Cardiac muscle cell (in vitro differentiated cells and primary cell): Measurements from ENCODE around the gene GOLIM4. TPM values are rescaled to one million over a fixed set of nuclear protein-coding genes. Genes with fewer than 3 reads are reported as not detected.

Source experiments
- DNase-seq, 2 donors: peaks; one replicate each; pipeline versions ENCODE4 v3.0.0 to v3.0.0-alpha.2; 2010 to 2017; ENCODE audit warnings: low read depth in 1 of 2, low spot score in 1 of 2
- H3K27ac ChIP-seq: fragments of 200-600 bp; sonication (generic); 2 replicates; pipeline ENCODE4 v1.5.1; 2016
- H3K27me3 ChIP-seq: fragments of 200-600 bp; sonication (generic); 2 replicates; pipeline ENCODE4 v1.6.0; 2016; ENCODE audit warnings: control low read depth
- H3K36me3 ChIP-seq: fragments of 200-600 bp; sonication (generic); 2 replicates; pipeline ENCODE4 v1.5.1; 2016; ENCODE audit warnings: control low read depth
- H3K4me1 ChIP-seq: fragments of 200-600 bp; sonication (generic); 2 replicates; pipeline ENCODE4 v1.8.1; 2017; ENCODE audit warnings: low read depth, mild to moderate bottlenecking, mixed run types
- H3K4me3 ChIP-seq: fragments of 200-600 bp; sonication (generic); 2 replicates; pipeline ENCODE4 v1.5.1; 2016; ENCODE audit warnings: mild to moderate bottlenecking
- H3K9me3 ChIP-seq: fragments of 200-600 bp; sonication (generic); 2 replicates; pipeline ENCODE4 v1.5.1; 2017; ENCODE audit warnings: low read depth, mild to moderate bottlenecking, control low read depth
- polyA plus RNA-seq: library from polyadenylated mRNA; unstranded; fragments of >200 nt; fragmentation: Nextera tagmentation; extraction: Ambion mirVana; gene quantifications from 2 replicates; pipeline ENCODE4 v1.2.1, GENCODE V29; 2016
- total RNA-seq: library from RNA; depleted of rRNA; stranded (reverse); fragments of >200 nt; gene quantifications from 2 replicates; pipeline ENCODE4 v1.2.3, GENCODE V29; 2016
- TF ChIP-seq, protein P1 (sequence below): IDR thresholded peaks from 2 replicates; pipeline ENCODE4 v1.5.1; 2012; ENCODE audit warnings: low read depth, mild to moderate bottlenecking, low read length

GOLIM4 gene
- total and polyA plus RNA-seq, 2 experiments from 2014 or later: 61.9 to 210 TPM

DNA sequence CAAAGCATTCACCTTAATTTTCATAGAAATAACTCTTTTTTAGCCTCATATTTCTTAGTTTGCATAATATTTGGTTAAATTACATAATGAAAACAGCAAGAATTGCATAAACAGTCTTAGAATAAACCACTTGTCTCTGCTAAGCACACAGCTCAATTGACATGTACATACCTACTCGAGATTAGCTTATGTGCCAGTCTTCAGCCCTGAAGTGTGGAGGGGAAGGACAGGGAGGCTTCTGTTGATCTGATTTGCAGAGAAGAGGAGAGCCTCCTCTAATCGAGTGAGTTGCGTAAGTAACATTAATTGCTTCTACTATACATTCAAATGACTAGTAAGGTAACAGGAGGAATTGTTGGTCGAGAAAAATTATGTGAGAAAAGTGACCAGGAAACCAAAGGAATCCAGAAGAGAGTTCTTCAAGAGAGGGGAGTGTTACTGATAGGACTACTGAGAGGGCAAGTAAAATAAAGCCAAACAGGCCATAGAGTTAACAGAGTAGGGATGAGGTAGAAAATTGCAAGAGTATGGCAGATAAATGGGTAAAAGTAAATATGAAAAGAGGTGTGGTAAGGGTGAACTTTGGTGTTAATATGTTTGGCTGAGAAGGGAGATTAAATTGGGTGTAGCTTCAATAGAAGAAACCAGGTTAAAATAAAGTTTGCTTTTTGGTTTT lies 7.1 kb upstream of the GOLIM4 start:
- no peaks in the 10 kb centered on the region for H3K27me3 ChIP-seq
- no peak for DNase-seq
- no peak overlapping the region for H3K4me3 ChIP-seq
- no peaks in the 10 kb centered on the region for H3K36me3 ChIP-seq
- TF ChIP-seq, protein P1, sequence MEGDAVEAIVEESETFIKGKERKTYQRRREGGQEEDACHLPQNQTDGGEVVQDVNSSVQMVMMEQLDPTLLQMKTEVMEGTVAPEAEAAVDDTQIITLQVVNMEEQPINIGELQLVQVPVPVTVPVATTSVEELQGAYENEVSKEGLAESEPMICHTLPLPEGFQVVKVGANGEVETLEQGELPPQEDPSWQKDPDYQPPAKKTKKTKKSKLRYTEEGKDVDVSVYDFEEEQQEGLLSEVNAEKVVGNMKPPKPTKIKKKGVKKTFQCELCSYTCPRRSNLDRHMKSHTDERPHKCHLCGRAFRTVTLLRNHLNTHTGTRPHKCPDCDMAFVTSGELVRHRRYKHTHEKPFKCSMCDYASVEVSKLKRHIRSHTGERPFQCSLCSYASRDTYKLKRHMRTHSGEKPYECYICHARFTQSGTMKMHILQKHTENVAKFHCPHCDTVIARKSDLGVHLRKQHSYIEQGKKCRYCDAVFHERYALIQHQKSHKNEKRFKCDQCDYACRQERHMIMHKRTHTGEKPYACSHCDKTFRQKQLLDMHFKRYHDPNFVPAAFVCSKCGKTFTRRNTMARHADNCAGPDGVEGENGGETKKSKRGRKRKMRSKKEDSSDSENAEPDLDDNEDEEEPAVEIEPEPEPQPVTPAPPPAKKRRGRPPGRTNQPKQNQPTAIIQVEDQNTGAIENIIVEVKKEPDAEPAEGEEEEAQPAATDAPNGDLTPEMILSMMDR: no peak
- H3K9me3 ChIP-seq: no peaks in the 10 kb centered on the region
- H3K27ac ChIP-seq: peak overlapping the region; percentile 1
- peaks cover 6% of the 10 kb centered on the region for H3K4me1 ChIP-seq

DNA sequence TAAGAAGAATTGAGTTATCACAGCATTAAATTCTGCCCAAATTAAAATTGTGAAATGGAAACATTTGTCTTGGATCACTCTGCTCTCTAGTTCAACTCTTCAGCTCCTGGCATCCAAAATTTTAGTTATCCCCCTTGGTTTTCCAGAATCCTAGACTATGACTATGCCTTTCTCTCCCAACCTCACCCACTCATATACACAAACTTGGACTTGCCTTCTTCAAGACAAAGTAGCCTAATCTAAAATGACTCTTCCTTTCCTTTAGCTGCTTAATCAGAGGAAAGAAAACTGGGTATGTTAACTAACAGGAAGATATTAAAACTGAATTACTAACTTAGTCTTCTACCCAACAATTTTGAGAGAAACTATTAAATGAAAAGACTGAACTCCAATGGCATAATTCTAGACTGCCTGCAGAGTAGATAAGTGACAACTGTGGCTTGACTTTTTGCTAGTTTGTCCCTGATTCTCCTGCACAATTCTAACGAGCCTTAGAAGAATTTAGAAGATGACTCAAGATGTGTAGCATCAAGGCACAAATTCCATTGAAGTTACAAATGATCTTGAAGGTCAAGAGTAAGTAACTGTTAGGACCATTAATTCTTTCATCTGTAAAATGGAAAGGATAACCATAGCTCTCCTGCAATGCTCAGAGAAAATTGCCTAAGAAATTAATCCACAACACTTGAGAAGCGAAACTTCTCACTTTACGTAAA lies 5.2 kb upstream of the GOLIM4 start:
- no peak overlapping the region for H3K27ac ChIP-seq
- no peaks in the 10 kb centered on the region for H3K9me3 ChIP-seq
- no peaks in the 10 kb centered on the region for H3K36me3 ChIP-seq
- TF ChIP-seq, protein P1: no peak
- H3K4me3 ChIP-seq: no peak overlapping the region
- no peaks in the 10 kb centered on the region for H3K27me3 ChIP-seq
- H3K4me1 ChIP-seq: peaks cover 6% of the 10 kb centered on the region
- DNase-seq: no peak

DNA sequence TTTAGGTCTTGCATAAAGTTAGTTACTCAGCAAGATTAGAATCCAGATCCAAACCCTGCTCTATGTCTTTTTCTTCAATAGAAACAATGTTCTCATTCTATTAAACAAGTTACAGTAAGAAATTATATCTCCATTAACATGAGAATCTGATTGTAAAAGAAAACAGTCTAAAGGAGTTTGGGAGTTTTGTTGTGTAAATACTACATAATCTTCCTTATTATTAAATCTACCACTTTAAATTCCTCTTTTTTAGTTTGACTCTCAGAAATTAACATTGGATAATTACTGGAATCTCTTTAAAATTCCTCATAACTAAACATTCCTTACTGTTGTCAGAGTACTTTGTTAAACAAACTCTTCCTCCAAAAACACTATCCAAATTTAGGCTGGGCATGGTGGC lies 1.7 kb upstream of the GOLIM4 start:
- Histone ChIP-seq H3K27ac (no peak overlapping the region), H3K9me3 (no peaks in the 10 kb centered on the region), H3K4me3 (no peak overlapping the region), H3K4me1 (peaks cover 1% of the 10 kb centered on the region), H3K36me3 (no peaks in the 10 kb centered on the region), H3K27me3 (no peaks in the 10 kb centered on the region)
- DNase-seq: no peak
- TF ChIP-seq, protein P1: no peak

DNA sequence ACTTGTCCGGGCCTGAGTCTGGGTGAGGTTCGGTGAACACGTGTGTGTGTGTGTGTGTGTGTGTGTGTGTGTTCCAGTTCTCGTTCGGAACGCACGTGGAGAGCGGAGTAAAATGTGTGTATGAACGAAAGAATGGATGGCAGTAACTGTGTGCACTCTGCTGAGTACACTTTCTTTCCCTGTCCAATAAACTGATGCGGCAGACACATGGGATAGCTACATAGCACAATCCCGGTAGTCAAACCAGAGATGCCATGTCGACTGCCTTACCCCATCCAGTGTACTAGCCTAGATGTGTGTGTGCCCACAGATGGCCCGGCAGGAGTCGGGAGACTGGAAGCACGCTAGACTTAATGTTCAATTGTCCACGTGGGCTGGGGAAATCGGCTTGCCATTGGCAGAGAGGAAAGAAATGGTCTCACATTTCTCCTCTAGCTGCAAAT lies 507 bp upstream of the GOLIM4 start:
- H3K4me1 ChIP-seq: peaks cover 13% of the 10 kb centered on the region
- DNase-seq: peak; percentile 86 to 90
- TF ChIP-seq, protein P1: no peak
- no peaks in the 10 kb centered on the region for H3K27me3 ChIP-seq
- H3K36me3 ChIP-seq: no peaks in the 10 kb centered on the region
- H3K9me3 ChIP-seq: no peaks in the 10 kb centered on the region
- H3K27ac ChIP-seq: peak overlapping the region; percentile 72
- H3K4me3 ChIP-seq: peak overlapping the region; percentile 68

DNA sequence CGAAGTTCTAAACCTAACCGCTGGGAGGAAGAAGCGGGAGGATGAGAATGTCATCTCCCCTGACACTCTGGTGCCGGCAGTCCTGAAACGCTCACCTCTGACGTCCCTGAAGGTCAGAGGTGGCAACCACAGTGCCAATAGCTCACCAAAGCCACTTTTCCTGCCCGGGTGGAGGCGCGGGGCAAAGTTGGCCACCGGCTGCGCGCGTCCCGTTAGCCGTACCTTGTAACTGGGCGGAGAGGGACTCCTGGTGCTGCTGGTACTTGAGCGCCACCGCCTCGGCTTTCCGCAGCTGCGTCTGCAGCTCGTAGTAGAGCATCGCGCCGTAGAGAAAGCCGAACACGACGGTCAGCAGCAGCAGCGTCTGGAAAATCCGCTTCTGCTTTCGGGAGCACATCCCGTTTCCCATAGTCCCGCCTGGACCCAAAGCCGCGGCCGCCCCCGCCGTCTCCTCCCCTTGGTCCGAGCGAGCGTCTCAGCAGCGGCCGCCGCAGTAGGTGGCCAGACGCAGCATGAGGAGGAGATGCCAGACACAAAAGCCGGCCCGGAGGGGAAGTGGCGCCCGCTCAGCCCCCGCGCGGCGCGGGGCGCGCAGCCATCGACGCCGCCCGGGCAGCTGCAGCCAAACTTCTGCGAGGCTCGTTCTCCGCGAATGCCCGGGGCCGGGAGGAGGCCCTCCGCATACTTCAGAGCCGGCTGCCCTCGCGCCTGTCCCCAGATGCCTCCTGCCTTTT lies 680 bp downstream of the GOLIM4 start:
- peak overlapping the region; percentile 68 for H3K4me3 ChIP-seq
- TF ChIP-seq, protein P1: peak; percentile 25
- H3K4me1 ChIP-seq: peaks cover 25% of the 10 kb centered on the region
- H3K27me3 ChIP-seq: no peaks in the 10 kb centered on the region
- H3K36me3 ChIP-seq: no peaks in the 10 kb centered on the region
- peak overlapping the region; percentile 72 for H3K27ac ChIP-seq
- peak; percentile 69 to 71 for DNase-seq
- no peaks in the 10 kb centered on the region for H3K9me3 ChIP-seq
